Hematopoietic multipotent progenitor cell treated with erythropoietin and hydrocortisone succinate and interleukin-3 and kit ligand, for 17 days (in vitro differentiated cells): Measurements from ENCODE around the gene PARD3B.

Experiments
- DNase-seq: peaks from one replicate; pipeline ENCODE4 v3.0.0-alpha.2; 2015; ENCODE audit warnings: low spot score

Gene PARD3B

GRCh38 chr2:205069928-205070327 is 524.7 kb downstream of the PARD3B start:
- DNase-seq, result no peak

DNA sequence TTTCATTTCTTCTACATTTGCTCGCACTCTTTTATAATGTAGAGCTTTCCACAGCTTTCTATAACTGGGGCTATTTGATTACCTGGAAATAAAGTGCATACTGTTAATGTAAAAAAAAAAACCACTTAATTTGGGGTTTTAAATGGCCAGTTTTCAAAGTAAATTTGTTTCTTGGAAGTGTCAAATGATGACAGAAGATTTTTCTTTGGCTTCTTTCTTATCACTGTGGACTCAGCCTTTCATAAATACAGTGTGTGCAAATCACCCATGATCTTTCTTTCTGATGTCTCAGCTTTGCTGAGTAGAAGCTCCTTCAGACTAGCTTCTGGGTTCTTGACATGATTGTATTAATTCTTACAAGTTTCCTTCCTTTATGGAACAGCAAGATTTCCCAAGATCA is 525.6 kb downstream of the PARD3B start:
- no peak for DNase-seq

DNA sequence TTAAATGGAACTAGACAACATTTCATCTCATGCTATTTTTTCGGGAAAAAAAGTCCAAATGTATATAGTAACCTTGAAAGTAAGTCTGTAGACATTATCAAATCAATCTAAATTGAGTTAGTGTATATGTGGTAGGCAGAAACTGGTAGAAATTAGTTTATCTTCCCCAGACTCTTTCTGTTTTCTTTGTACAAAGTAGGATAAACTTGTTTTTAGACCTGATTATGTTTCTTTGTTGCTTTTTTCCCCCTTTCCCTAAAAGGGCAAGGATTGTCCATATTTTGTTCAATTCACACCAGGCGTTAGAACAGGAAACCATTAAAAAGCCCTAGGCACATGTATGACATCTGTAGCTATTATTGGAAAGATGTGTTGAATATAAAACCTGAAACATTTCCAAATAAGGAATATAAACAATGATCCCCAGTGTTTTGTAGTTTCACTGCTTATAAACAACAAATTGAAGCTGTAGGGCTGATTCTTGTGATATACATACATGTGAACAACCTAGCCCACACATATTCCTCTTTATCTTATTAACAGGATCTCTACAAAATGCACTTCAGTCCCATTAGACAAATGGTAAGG is 528.3 kb downstream of the PARD3B start:
- DNase-seq, result no peak

GRCh38 chr2:205076405-205076804 is 531.1 kb downstream of the PARD3B start:
- no peak for DNase-seq

- no peak for DNase-seq
Measured at GRCh38 chr2:205077159-205077558, 531.9 kb downstream of the PARD3B start.

DNA sequence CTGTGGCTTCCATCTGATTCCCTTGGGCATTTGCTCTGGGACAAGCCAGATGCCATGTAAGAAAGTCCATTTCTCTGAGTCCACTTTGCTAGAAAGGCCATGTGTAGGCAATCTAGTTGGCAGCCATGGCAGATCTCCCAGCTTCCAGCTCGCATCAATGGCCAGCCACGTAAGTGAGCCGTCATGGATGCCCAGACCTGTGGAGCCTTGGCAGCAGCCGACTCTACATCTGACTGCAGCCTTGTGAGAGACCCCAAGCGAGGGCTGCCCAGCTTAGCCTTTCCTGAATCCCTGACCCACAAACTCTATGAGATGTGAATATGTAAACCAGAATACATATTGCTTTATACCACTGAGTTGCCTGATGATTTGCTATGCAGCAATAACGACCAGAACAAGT is 533.5 kb downstream of the PARD3B start:
- DNase-seq, result no peak

DNA sequence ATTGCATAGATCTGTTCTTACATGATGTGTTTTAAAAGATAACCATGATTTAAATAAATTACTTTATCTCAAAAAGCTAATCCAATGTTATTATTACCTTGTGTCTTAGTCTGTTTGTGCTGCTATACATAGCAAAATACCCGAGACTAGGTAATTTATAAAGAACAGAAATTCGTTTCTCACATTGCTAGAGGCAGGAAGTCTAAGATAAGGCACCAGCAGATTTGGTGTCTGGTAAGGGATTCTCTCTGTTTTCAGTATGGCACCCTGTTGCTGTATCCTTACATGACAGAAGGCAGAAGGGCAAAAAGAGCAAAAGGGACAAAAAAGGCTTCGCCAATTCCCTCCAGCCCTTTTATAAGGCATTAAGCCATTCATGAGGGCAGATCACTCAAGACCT is 533.9 kb downstream of the PARD3B start:
- DNase-seq, result no peak

GRCh38 chr2:205086662-205087061 is 541.4 kb downstream of the PARD3B start:
- no peak for DNase-seq

DNA sequence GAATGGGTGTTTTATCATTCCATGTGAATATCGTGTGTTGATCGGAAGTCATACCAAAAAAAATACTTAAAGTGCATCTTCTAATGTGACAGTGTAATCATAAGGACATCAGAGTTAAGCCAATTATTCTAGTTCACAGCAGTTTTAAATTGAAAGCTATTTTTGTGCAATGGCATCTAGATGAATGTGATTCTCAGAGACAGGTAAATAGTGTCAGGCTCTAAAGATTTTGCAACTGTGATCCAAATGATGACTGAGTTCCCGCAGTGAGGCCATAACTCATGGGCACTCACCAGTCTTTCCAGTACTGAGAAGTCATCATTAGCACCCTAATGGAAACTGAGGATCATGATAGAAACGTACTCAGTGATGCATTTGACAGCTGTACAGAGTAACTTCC is 542.6 kb downstream of the PARD3B start:
- no peak for DNase-seq

DNA sequence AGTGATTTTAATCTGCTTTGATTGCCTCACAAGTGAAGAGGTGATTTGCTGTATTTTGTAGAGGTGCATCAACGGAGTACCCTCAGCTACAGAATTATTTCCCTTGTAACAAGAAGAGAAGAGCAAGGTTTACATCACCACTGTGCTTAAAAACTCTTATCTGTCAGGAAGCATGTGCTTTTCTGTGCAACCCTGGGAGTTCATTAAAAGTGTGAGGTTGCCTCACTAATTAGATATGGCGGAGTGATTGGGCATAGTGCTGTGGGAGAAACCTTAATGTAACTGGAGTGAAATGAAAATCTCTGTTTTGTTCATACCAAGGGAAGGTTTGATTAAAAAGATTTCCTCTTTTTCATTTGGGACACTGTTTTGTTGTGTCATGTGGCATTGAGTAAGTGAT is 544.7 kb downstream of the PARD3B start:
- DNase-seq, result no peak

DNA sequence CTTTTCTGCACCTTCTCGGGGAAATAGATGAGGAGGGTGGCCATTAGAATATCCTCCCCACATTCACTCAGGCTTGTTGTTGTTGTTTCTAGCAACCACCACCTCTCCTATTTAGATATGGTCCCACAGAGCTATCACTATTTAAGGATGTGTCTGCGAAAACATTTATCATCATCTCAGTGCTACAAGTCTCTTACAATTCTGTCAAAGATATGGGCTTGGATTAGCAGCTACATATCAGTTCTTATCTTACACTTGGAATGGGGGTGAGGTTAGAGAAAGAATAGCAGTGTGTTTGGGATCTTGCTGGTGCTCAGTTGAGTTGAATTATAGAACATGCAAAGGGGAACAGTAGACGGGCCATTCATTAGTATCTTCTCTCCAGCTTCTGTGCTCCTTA is 546.1 kb downstream of the PARD3B start:
- DNase-seq, result no peak

- no peak for DNase-seq
Measured at GRCh38 chr2:205094031-205094430, 548.8 kb downstream of the PARD3B start.

DNA sequence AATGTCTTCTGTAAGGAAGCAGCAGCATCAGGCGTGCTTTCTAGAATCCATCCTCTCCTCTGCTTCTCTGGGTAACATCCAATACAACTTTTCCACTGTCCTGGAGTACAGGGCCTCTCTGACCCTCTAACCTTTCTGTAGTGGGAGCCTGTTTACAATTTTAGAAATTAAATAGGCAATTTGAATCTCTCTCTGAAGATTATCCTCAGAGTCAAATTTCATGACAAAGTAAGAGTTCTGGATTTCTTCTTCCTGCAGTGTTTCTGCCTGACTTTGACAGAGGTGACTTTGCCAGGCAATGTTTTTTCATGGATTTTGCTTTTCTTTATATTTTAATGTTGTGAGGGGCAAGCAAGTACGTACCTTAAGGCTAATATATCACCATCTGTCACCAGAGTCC is 558.4 kb downstream of the PARD3B start:
- no peak for DNase-seq

DNA sequence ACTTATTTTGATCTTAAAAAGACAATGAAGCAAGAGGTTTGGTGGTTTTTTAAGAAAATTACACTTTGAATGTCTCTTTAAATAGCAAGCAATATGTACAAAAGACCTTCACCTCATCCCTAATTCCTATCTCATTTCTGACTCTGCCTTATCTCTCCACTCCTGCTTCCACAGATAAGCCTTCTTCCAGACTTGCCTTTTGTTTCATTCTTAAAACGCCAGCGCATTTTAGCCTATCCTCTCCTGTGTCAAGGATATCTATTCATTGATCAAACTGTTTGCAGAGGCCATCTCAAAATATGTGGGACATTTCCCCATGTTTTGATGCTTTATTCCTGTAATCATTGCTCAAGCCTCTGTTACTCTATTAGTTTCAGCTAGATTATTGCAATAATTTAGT is 562.5 kb downstream of the PARD3B start:
- DNase-seq, result no peak

GRCh38 chr2:205115511-205115910 is 570.2 kb downstream of the PARD3B start:
- no peak for DNase-seq

GRCh38 chr2:205117125-205117524 is 571.9 kb downstream of the PARD3B start:
- DNase-seq, result no peak

- DNase-seq, result no peak
Measured at GRCh38 chr2:205119136-205119535, 573.9 kb downstream of the PARD3B start.

- no peak for DNase-seq
Measured at GRCh38 chr2:205128726-205129125, 583.5 kb downstream of the PARD3B start.

- DNase-seq, result no peak
Measured at GRCh38 chr2:205129531-205129930, 584.3 kb downstream of the PARD3B start.

- no peak for DNase-seq
Measured at GRCh38 chr2:205130111-205130829, 585.0 kb downstream of the PARD3B start.

DNA sequence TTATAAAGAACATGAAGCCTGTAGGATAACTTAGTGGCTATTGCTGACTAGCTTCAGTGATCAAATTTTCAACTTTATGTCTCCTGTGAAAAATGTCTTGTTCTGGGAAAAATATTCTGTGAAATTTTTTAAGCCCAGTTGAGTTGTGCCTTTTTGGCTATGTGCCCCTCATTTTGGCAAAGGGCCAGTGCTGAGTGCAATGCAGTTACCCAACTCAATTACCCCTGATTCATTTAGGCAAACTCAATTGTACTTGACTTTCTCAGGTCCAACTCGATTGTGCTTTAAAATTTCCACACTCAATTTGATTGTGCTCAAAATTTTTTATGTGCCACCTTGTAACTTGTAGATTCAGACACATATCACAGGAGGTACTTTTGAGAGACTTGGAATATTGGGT is 588.3 kb downstream of the PARD3B start:
- no peak for DNase-seq

DNA sequence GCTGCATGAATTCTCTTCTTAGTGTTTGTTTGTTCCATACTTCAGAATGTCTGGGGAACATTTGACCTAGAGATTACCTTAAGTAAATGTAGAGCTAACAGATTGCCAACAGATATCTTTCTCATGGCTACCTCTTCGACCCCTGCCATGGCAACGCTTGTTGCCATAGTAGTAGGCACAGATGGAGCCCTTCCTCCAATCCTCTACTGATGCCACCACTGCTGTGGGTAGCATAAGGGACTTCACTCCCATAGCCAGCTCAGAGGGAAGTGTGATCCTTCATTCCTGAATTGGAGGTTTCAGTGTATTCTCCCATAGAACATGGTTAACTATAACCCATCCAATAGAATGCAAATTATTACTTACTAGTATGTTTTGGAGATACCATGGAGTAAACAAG is 593.5 kb downstream of the PARD3B start:
- DNase-seq, result no peak

GRCh38 chr2:205139822-205140463 is 594.7 kb downstream of the PARD3B start:
- no peak for DNase-seq

DNA sequence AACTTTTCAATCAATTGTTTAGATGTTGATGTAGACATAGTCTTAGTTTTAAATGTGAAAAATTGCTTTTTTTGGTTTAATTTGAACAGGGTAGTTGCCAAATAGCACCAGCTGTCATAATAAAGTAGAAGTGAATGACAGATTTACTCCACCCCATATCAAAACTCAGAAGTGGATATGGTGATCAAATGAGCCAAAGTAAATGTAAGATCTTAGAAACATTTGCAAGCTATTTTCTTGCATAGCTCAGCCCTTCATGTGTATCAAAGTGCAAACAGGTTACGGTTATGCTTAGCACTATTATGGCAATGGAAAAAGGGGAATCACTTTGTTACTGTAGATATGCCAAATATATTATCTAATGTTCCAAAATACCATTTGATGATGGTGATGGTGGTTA is 596.1 kb downstream of the PARD3B start:
- DNase-seq, result no peak
